GM19372 (cell line): ENCODE results near the gene ROPN1B.

Experiments
- ATAC-seq: cut with Tn5 transposase; IDR thresholded peaks from one replicate; pipeline ENCODE4 v1.9.1; 2021; ENCODE audit warnings: mild to moderate bottlenecking, low read depth, moderate library complexity; ENCODE audit not compliant: unreplicated experiment

Gene ROPN1B

DNA sequence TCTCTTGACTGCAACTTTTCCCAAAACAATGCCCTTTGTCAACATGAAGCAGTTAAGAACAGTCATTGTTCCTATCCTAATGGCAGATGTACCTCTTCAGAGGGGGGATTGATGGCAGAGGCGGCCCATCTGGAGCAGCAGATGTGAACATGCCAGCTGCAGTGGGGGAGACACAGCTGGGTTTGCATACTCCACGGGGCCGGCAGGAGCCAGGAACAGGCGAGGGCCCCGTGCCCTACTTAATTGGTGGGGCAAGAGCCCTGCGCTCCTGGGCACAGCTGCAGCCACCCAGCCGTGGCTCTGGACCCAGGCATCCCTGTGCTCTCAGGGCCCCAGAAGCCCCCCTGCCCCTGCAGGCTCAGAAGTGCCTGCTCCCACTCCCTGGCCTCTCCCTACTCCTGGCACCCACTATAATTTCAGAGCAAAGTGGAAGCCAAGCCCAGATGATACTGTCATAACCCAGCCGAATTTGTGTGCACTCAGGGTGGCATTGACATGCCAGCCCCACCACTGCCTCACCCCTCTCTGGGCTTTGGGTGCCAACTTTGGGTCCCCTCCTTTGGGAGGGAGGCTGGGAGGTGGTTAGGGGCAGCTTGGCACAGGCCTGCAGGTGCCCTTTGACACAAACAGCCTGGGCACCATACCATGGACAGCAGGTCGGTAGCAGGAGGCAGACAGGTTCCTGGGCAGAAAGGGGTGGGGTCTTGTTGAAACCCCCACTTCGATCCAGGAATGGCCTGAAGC lies 34.6 kb downstream of the ROPN1B start:
- ATAC-seq: no peak

DNA sequence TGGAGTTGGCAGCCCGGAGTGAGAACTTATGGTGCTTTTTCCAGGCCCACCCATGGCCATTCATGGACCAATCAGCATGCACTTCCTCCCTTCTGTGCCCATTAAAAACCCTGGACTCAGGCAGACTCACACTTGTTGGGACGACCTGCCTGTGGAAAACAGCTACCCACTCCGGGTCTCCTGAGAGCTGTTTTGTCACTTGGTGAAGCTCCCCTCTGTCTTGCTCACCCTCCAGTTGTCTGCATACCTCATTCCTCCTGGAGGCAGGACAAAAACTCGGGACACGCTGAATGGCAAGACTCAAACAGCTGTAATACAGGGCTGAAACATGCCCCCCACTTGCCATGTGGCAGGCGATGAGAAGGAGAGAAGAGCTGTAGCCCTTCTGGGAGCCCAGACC lies 35.2 kb downstream of the ROPN1B start:
- ATAC-seq: no peak

DNA sequence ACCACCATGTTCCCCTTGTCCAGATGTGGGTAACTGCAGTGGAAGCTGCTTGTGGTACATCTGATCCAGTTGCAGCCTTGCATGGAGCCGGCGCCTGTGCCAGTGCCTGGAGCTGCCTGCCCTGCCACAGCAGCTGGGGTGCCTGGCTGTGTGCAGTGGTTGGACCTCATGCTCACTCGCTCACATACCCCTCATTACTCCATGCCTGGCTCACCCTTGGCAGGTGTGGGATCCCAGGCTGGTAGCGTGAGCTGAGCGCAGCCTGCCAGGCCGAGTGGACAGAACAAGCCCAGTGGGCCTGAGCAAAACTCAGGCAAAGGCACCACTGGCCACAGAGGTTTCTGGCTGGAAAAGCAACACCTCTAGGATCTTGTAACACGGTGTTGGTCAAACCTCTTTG lies 35.7 kb downstream of the ROPN1B start:
- no peak for ATAC-seq

GRCh38 chr3:126005951-126006350 lies 37.0 kb downstream of the ROPN1B start:
- ATAC-seq: no peak

GRCh38 chr3:126008219-126008618 lies 39.2 kb downstream of the ROPN1B start:
- ATAC-seq: no peak

DNA sequence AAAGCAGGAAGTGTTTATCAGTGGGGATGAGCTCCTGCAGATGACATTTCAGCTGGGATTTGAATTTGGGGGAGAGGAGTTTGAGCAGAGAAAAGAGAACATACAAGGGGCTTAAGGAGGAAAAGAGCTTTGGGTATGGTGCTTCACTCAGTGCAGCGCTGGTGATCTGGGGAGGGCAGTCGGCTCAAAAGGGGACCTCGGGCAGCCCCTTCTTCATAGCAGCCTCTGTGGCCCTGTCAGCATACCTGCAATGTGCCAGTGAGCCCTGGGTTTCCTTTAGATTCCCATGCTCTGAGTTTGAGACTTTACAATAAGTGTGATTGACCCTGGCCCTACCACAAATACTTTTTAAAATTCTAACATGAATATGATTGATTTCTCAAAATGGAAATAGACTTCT lies 40.2 kb downstream of the ROPN1B start:
- no peak for ATAC-seq

GRCh38 chr3:126013751-126014156 lies 44.8 kb downstream of the ROPN1B start:
- no peak for ATAC-seq

DNA sequence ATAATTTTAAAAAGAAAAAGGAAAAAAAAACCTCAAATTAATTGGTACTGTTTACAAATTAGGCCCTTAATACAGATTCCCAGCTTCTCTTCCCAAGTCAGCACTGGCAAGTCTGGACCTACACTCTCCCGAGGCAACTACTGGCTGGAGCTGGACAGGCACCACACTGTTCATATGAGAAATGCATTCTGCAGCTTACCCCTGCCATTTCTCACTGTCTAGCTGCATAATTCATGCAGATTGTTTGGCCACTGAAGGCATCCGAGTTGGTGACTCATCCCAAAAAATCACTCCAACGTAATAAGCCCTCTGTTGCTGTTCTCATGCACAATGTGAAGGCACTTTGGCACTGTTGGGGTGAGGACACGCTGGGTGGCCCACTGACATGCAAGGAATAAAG lies 45.3 kb downstream of the ROPN1B start:
- ATAC-seq: no peak

- ATAC-seq: no peak
Measured at GRCh38 chr3:126015075-126015474, 46.1 kb downstream of the ROPN1B start.

- no peak for ATAC-seq
Measured at GRCh38 chr3:126016616-126017015, 47.6 kb downstream of the ROPN1B start.

DNA sequence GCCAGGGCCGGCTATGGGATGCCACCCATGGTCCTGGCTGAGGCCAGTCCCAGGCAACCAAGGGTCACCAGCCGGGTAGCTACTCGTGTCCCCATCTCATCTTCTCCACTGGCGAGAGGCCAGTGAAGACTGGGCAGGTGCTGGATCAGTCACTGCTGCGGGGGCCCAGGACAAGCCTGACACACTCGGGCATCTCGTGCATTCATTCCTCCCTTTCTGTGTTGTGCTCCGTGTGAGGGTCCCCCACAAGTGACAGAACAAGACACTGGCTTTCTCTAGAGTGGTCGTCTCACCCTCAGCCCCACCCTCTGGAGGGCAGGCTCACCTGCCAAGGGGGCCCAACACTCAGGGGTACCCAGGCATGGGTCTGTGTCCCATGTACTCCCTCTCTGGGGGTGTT lies 48.4 kb downstream of the ROPN1B start:
- ATAC-seq: no peak

DNA sequence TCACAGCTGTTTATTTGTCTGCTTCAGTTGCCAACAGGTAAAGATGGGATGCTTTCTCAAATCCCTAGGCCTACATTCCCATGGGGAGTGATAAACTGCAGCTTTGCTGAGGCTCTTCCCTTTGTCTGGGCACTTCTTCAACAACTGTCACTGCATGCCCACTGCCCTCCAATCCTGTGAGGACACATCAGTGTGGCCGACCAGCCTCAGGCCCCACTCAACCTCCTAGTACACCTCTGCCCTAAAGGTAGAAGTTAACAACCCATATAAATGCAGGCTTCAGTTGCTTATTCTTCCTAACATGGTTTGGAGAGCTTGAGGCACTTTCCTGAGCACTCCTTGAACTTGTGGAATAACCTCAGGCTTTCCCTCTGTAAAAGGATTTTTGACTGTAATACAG lies 49.6 kb downstream of the ROPN1B start:
- ATAC-seq: no peak

GRCh38 chr3:126018995-126019394 lies 50.0 kb downstream of the ROPN1B start:
- no peak for ATAC-seq

GRCh38 chr3:126019683-126020082 lies 50.7 kb downstream of the ROPN1B start:
- no peak for ATAC-seq

DNA sequence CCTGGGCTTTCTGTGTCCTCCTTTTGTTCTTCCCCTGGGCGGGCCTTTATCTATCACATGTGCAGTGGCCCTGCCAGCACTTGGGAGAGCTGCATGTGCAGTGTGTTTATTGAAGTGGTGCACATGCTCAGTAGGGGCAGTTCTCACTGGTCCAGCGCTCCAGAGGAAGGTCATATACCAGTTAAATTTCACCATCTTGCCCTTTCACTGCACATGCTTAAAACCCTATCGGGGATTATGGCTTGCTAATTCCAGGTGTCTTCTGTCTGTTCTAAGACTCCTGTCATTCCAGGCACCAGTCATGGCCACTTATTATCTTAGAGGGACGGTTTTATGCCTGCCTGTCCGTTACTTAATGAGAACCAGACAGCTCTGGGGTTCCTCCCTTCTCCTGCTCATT lies 52.2 kb downstream of the ROPN1B start:
- ATAC-seq: no peak

GRCh38 chr3:126021702-126022101 lies 52.7 kb downstream of the ROPN1B start:
- no peak for ATAC-seq

- ATAC-seq: no peak
Measured at GRCh38 chr3:126022741-126023359, 53.9 kb downstream of the ROPN1B start.

DNA sequence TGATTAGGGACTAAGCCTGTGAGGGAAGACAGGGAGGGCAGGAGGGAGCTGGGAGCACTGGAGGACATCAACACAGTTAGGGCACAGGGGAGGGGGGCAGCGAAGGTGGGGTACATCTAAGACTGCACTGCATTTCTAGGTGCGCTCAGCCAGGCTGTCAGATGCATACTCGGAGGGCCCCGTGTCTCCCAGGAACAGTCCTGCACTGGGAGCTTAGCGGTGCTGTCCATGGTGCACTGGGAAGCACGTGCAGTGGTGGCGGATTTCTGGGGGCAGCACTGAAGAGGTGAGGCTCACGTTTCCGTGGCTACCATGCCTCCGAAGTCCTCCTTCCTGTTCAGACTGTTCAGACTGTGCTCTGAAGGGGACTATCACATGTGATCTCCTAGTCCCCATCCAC lies 54.4 kb downstream of the ROPN1B start:
- no peak for ATAC-seq

DNA sequence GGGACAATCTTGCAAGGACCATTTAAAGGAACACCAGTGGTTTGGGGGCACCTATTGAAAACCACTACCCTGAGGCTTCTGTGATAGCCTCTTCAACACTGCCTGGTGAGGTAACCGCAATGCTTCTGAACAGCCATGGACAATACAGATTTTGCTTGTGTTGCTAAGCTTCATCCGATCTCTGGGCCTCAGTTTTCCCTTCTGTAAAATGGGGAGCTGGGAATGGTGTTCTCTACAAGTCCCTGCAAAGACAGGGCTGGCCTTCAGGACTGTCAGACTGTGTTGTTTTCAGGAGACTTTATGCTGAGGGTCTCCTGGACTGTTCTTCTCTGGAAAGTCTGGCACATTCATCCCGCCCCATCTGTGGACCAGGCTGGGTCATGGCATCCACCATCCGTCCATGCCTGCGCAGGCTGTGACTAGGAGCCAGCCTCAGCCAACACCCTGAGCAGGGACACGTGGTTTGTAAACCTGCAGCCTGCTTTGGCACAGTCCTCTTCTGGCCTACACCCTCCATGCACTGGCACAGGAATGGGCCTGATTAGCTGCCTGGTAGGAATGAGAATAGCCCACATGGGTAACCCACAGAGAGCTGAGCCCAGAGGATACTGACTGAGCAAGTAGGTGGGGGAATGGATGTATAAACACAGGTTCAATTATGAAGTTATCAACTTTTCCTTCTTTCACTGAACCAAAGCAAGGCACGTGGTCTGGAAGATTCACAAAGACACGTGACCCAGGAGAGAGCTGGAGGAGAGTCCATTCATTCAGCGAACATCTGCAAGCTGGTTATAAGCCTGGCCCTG lies 55.3 kb downstream of the ROPN1B start:
- no peak for ATAC-seq

DNA sequence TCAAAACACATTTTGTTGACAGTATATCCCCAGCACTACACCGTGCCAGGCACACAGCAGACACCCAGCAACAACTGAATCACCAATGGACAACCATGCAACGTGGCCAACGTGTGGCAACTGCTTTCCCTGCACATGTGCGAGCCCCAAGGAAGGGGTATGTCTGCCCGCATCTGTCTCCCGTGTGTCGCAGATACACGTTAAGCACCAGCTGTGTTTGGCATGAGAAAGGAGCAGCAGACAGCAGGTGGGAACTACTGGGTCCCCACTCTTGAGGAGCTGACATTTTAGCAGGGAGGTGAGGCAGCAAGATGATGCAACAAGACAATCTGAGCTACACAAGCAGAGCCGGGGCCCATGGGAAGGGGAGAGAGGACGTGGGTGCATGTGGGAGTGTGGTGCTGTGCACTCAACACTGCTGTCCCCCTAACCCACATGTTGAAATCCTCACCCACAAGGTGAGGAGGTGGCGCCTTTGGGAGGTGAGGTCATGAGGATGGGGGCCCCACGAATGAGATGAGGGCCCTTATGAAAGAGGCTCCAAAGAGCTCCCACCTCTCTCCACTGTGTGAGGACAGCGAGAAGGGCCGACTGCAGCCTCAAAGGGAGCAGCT lies 56.2 kb downstream of the ROPN1B start:
- ATAC-seq: no peak

- ATAC-seq: no peak
Measured at GRCh38 chr3:126025862-126026261, 56.9 kb downstream of the ROPN1B start.
